ENCODE results near the gene RALGAPA2. TPM values are rescaled to one million over a fixed set of nuclear protein-coding genes. Genes with fewer than 3 reads are reported as not detected.

RALGAPA2 gene
- total and polyA plus RNA-seq, 2 donors (not counting 3 experiments of a cell fraction or from before 2014, with no cell fraction given), result 10.0 to 46.8 TPM

- no peak overlapping the region for H3K9ac ChIP-seq (replicated peaks; ENCODE audit: extremely low read depth, insufficient read depth, low read length)
These were observed 68.5 kb downstream of the RALGAPA2 start for GRCh38 chr20:20643927-20644326.

More at GRCh38 chr20:20643927-20644326, 68.5 kb downstream of the RALGAPA2 start:
- no peak for TF ChIP-seq EZH2 (IDR thresholded peaks at IDR 0.05; ENCODE audit: borderline replicate concordance, low read depth, low read length, severe bottlenecking)
- TF ChIP-seq FOS (IDR thresholded peaks at IDR 0.05; ENCODE audit: borderline replicate concordance, insufficient read depth, low read length), result no peak
- TF ChIP-seq POLR2AphosphoS5 (IDR thresholded peaks at IDR 0.05; ENCODE audit: insufficient read depth, low read depth, low read length), result no peak
- no peak for TF ChIP-seq GATA2 (IDR thresholded peaks at IDR 0.05; ENCODE audit: insufficient read depth, insufficient read length, low read depth, low read length)
- no peak for TF ChIP-seq POLR2A (IDR thresholded peaks at IDR 0.05; ENCODE audit: low read depth, low read length)
- no peak for TF ChIP-seq JUN (IDR thresholded peaks at IDR 0.05; ENCODE audit: borderline replicate concordance, insufficient read depth, insufficient read length, low read depth)
- no peak for TF ChIP-seq CTCF (IDR thresholded peaks at IDR 0.05; ENCODE audit: extremely low read depth in 1 of 2, insufficient read depth in 1 of 2, low read depth in 1 of 2, low read length in 2 of 2)
- TF ChIP-seq MYC (IDR thresholded peaks at IDR 0.05; ENCODE audit: low read depth, low read length), result no peak
- Histone ChIP-seq H3K4me2 (ENCODE audit: insufficient read depth, low read length) (no peak overlapping the region), H2AFZ (ENCODE audit: low read depth, low read length) (no peak overlapping the region), H3K79me2 (ENCODE audit: control insufficient read depth, insufficient read depth, low read length) (no peaks in the 10 kb centered on the region), H3K9me1 (replicated peaks; ENCODE audit: control insufficient read depth, extremely low read depth, insufficient read depth, low read length) (no peaks in the 10 kb centered on the region), H3K4me3 (replicated peaks in 1 of 3; ENCODE audit: insufficient read depth in 1 of 3, low read depth in 1 of 3, low read length in 3 of 3) (no peak overlapping the region), H3K9me3 (replicated peaks; ENCODE audit: control insufficient read depth, insufficient read depth, low read length) (no peaks in the 10 kb centered on the region), H3K4me1 (ENCODE audit: control insufficient read depth, extremely low read depth, insufficient read depth, low read length) (no peaks in the 10 kb centered on the region), H3K27me3 (ENCODE audit: control insufficient read depth in 2 of 2, insufficient read depth in 2 of 2, low read length in 2 of 2) (no peaks in the 10 kb centered on the region), H4K20me1 (replicated peaks; ENCODE audit: control insufficient read depth, extremely low read depth, insufficient read depth, low read length) (no peaks in the 10 kb centered on the region), H3K27ac (ENCODE audit: insufficient read depth, low read depth, low read length) (no peak overlapping the region), H3K36me3 (ENCODE audit: control insufficient read depth in 2 of 2, extremely low read depth in 1 of 2, insufficient read depth in 2 of 2, low read length in 2 of 2) (peaks cover 2 to 9% of the 10 kb centered on the region in 2 experiments)
- dilution Hi-C loops (cut with MboI; ENCODE audit: extremely low pct_ligation_motif_present, low sequenced_read_pairs), result no loop called here
- no peak for DNase-seq (ENCODE audit: low read depth, low spot score)
- FAIRE-seq, result no peak
- BruUV-seq (replicated peaks), result no TSS peak
- ChIA-PET POLR2A (no interaction called here), CTCF (no interaction called here)
- intact Hi-C loops (cut with micrococcal nuclease), result no loop called here

Measured in endothelial cell of umbilical vein (primary cell).